Measurements from ENCODE around the gene RALGAPA2. TPM values are rescaled to one million over a fixed set of nuclear protein-coding genes. Genes with fewer than 3 reads are reported as not detected.

RALGAPA2 gene
- total RNA-seq, 1 donor: 6.2 TPM

- Histone ChIP-seq H3K36me3 (ENCODE audit: insufficient read depth, low read length) (no peaks in the 10 kb centered on the region), H3K27me3 (ENCODE audit: insufficient read depth, low read length) (no peaks in the 10 kb centered on the region), H4K20me1 (ENCODE audit: insufficient read depth, low read length) (no peaks in the 10 kb centered on the region), H3K79me2 (ENCODE audit: insufficient read depth, low read length) (no peaks in the 10 kb centered on the region), H3K4me2 (ENCODE audit: insufficient read depth, low read length) (no peak overlapping the region), H3K9me3 (ENCODE audit: low read depth, low read length) (no peaks in the 10 kb centered on the region), H3K4me1 (ENCODE audit: insufficient read depth, low read length) (no peaks in the 10 kb centered on the region), H3K27ac (ENCODE audit: low read depth, low read length) (no peak overlapping the region), H3K4me3 (ENCODE audit: insufficient read depth, low read length) (no peak overlapping the region), H2AFZ (ENCODE audit: low read length) (no peak overlapping the region)
- DNase-seq (ENCODE audit: insufficient read length, low spot score, missing footprints): no peak
- TF ChIP-seq CTCF (IDR thresholded peaks at IDR 0.05; ENCODE audit: extremely low read depth, low read depth, low read length): no peak
Observed at GRCh38 chr20:20721489-20721888, 9.0 kb upstream of the RALGAPA2 start.

- TF ChIP-seq CTCF (IDR thresholded peaks at IDR 0.05; ENCODE audit: extremely low read depth, low read depth, low read length): no peak
- Histone ChIP-seq H2AFZ (ENCODE audit: low read length) (no peak overlapping the region), H3K27ac (ENCODE audit: low read depth, low read length) (no peak overlapping the region), H4K20me1 (ENCODE audit: insufficient read depth, low read length) (no peaks in the 10 kb centered on the region), H3K36me3 (ENCODE audit: insufficient read depth, low read length) (no peaks in the 10 kb centered on the region), H3K27me3 (ENCODE audit: insufficient read depth, low read length) (no peaks in the 10 kb centered on the region), H3K4me2 (ENCODE audit: insufficient read depth, low read length) (no peak overlapping the region), H3K9me3 (ENCODE audit: low read depth, low read length) (no peaks in the 10 kb centered on the region), H3K4me3 (ENCODE audit: insufficient read depth, low read length) (no peak overlapping the region), H3K79me2 (ENCODE audit: insufficient read depth, low read length) (no peaks in the 10 kb centered on the region), H3K4me1 (ENCODE audit: insufficient read depth, low read length) (no peaks in the 10 kb centered on the region)
- DNase-seq (ENCODE audit: insufficient read length, low spot score, missing footprints): no peak
Observed at GRCh38 chr20:20720158-20720557, 7.7 kb upstream of the RALGAPA2 start.

GRCh38 chr20:20719411-20719810 lies 7.0 kb upstream of the RALGAPA2 start:
- Histone ChIP-seq H3K79me2 (ENCODE audit: insufficient read depth, low read length) (no peaks in the 10 kb centered on the region), H3K27me3 (ENCODE audit: insufficient read depth, low read length) (no peaks in the 10 kb centered on the region), H3K36me3 (ENCODE audit: insufficient read depth, low read length) (no peaks in the 10 kb centered on the region), H2AFZ (ENCODE audit: low read length) (no peak overlapping the region), H3K4me3 (ENCODE audit: insufficient read depth, low read length) (no peak overlapping the region), H4K20me1 (ENCODE audit: insufficient read depth, low read length) (no peaks in the 10 kb centered on the region), H3K9me3 (ENCODE audit: low read depth, low read length) (no peaks in the 10 kb centered on the region), H3K4me2 (ENCODE audit: insufficient read depth, low read length) (no peak overlapping the region), H3K4me1 (ENCODE audit: insufficient read depth, low read length) (no peaks in the 10 kb centered on the region), H3K27ac (ENCODE audit: low read depth, low read length) (no peak overlapping the region)
- no peak for TF ChIP-seq CTCF (IDR thresholded peaks at IDR 0.05; ENCODE audit: extremely low read depth, low read depth, low read length)
- no peak for DNase-seq (ENCODE audit: insufficient read length, low spot score, missing footprints)

GRCh38 chr20:20713244-20713765 lies 861 bp upstream of the RALGAPA2 start:
- H3K27me3 ChIP-seq (ENCODE audit: insufficient read depth, low read length): no peaks in the 10 kb centered on the region
- peak; percentile 18 for DNase-seq (ENCODE audit: insufficient read length, low spot score, missing footprints)
- TF ChIP-seq CTCF (IDR thresholded peaks at IDR 0.05; ENCODE audit: extremely low read depth, low read depth, low read length): no peak
- H3K4me2 ChIP-seq (ENCODE audit: insufficient read depth, low read length): peak overlapping the region; percentile 91
- H3K4me1 ChIP-seq (ENCODE audit: insufficient read depth, low read length): peaks cover 11% of the 10 kb centered on the region
- H2AFZ ChIP-seq (ENCODE audit: low read length): peak overlapping the region; percentile 100
- peak overlapping the region; percentile 85 for H3K4me3 ChIP-seq (ENCODE audit: insufficient read depth, low read length)
- no peaks in the 10 kb centered on the region for H3K9me3 ChIP-seq (ENCODE audit: low read depth, low read length)
- peak overlapping the region; percentile 81 for H3K27ac ChIP-seq (ENCODE audit: low read depth, low read length)
- H3K79me2 ChIP-seq (ENCODE audit: insufficient read depth, low read length): peaks cover 3% of the 10 kb centered on the region
- no peaks in the 10 kb centered on the region for H3K36me3 ChIP-seq (ENCODE audit: insufficient read depth, low read length)
- H4K20me1 ChIP-seq (ENCODE audit: insufficient read depth, low read length): no peaks in the 10 kb centered on the region

Measured in osteoblast (primary cell).